ENCODE measurements around the gene SLC13A2. TPM values are rescaled to one million over a fixed set of nuclear protein-coding genes. Genes with fewer than 3 reads are reported as not detected.

The SLC13A2 gene
- total RNA-seq, 1 donor from 2014 or later: not detected

- intact Hi-C loops (cut with micrococcal nuclease): no loop called here
- no peaks in the 10 kb centered on the region for H3K4me1 Mint-ChIP-seq (ENCODE audit: low read depth)
- no peak overlapping the region for H3K4me3 Mint-ChIP-seq (ENCODE audit: low read depth)
- no peaks in the 10 kb centered on the region for H3K9me3 Mint-ChIP-seq
- H3K36me3 Mint-ChIP-seq (ENCODE audit: low read depth): no peaks in the 10 kb centered on the region
- no peak for DNase-seq (ENCODE audit: low spot score)
- H3K27me3 Mint-ChIP-seq (ENCODE audit: low read depth): peaks cover 3% of the 10 kb centered on the region
- H3K27ac Mint-ChIP-seq: no peak overlapping the region
These were observed 28.2 kb downstream of the SLC13A2 start for GRCh38 chr17:28501421-28502284.

DNA sequence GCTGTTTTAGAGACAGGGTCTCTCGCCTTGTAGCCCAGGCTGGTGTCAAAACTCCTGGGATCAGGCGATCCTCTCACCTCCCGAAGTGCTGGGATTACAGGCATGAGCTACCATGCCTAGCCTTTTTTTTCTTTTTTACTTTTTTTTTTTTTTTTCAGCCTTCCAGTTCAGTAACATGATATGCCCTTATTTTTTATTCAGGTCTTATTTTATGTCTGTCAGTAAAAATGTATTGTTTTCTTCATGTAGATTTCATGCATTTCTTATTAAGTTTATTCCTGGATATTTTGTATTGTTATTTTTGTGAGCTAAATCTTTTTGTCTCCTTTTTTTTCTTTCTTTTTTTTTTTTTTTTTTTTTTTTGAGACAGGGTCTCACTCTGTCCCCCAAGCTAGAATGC is 30.0 kb downstream of the SLC13A2 start:
- Mint-ChIP-seq H3K9me3 (no peaks in the 10 kb centered on the region), H3K4me3 (ENCODE audit: low read depth) (no peak overlapping the region), H3K27me3 (ENCODE audit: low read depth) (peaks cover 3% of the 10 kb centered on the region), H3K36me3 (ENCODE audit: low read depth) (no peaks in the 10 kb centered on the region), H3K4me1 (ENCODE audit: low read depth) (no peaks in the 10 kb centered on the region), H3K27ac (no peak overlapping the region)
- DNase-seq (ENCODE audit: low spot score): no peak
- intact Hi-C loops (cut with micrococcal nuclease): no loop called here

- Mint-ChIP-seq H3K27ac (no peak within 1 kb of the TSS), H3K4me3 (ENCODE audit: low read depth) (no peak within 1 kb of the TSS), H3K9me3 (no peaks in the 10 kb centered on the region), H3K27me3 (ENCODE audit: low read depth) (peaks cover 7% of the 10 kb centered on the region), H3K4me1 (ENCODE audit: low read depth) (no peaks in the 10 kb centered on the region), H3K36me3 (ENCODE audit: low read depth) (no peaks in the 10 kb centered on the region)
- DNase-seq (ENCODE audit: low spot score): no peak
- intact Hi-C loops (cut with micrococcal nuclease): no loop called here
These were observed 32.7 kb downstream of the SLC13A2 start, which contains the start of gene FOXN1 for GRCh38 chr17:28505986-28506665. Gene FOXN1 (plus strand): TSS chr17:28506348. CDS start chr17:28523970, 17,622 bp downstream.

- H3K27ac Mint-ChIP-seq: no peak overlapping the region
- no peaks in the 10 kb centered on the region for H3K4me1 Mint-ChIP-seq (ENCODE audit: low read depth)
- intact Hi-C loops (cut with micrococcal nuclease): no loop called here
- no peak for DNase-seq (ENCODE audit: low spot score)
- H3K4me3 Mint-ChIP-seq (ENCODE audit: low read depth): no peak overlapping the region
- no peaks in the 10 kb centered on the region for H3K9me3 Mint-ChIP-seq
- H3K27me3 Mint-ChIP-seq (ENCODE audit: low read depth): peaks cover 7% of the 10 kb centered on the region
- H3K36me3 Mint-ChIP-seq (ENCODE audit: low read depth): no peaks in the 10 kb centered on the region
These were observed 33.5 kb downstream of the SLC13A2 start for GRCh38 chr17:28506763-28507487.

- no peak overlapping the region for H3K4me3 Mint-ChIP-seq (ENCODE audit: low read depth)
- H3K4me1 Mint-ChIP-seq (ENCODE audit: low read depth): no peaks in the 10 kb centered on the region
- DNase-seq (ENCODE audit: low spot score): no peak
- no peaks in the 10 kb centered on the region for H3K9me3 Mint-ChIP-seq
- peaks cover 7% of the 10 kb centered on the region for H3K27me3 Mint-ChIP-seq (ENCODE audit: low read depth)
- H3K36me3 Mint-ChIP-seq (ENCODE audit: low read depth): no peaks in the 10 kb centered on the region
- H3K27ac Mint-ChIP-seq: no peak overlapping the region
- intact Hi-C loops (cut with micrococcal nuclease): no loop called here
These were observed 34.2 kb downstream of the SLC13A2 start for GRCh38 chr17:28507567-28508203.

GRCh38 chr17:28508211-28508724 is 34.8 kb downstream of the SLC13A2 start:
- Mint-ChIP-seq H3K4me1 (ENCODE audit: low read depth) (no peaks in the 10 kb centered on the region), H3K27ac (no peak overlapping the region), H3K9me3 (no peaks in the 10 kb centered on the region), H3K4me3 (ENCODE audit: low read depth) (no peak overlapping the region), H3K27me3 (ENCODE audit: low read depth) (peaks cover 7% of the 10 kb centered on the region), H3K36me3 (ENCODE audit: low read depth) (no peaks in the 10 kb centered on the region)
- intact Hi-C loops (cut with micrococcal nuclease): no loop called here
- DNase-seq (ENCODE audit: low spot score): no peak

DNA sequence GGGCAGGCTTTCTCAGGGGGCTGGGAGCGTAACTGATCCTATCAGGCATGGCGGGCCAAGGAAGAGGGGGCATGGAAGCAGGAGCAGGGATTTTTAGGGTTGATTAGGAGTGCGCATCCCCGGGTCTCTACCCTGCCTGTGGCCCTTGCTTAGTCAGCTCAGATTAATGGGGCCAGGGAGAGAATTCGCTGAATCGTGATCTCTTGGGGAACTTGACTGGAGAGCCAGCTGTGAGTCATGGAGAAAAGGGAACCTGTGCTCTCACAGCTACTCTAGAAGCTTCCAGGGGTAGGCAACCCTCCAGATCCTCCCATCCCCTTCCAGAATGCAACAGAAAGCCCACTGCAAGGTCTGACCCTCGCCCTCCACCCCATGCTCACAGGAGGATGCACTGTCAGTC is 36.3 kb downstream of the SLC13A2 start:
- no peaks in the 10 kb centered on the region for H3K4me1 Mint-ChIP-seq (ENCODE audit: low read depth)
- no peaks in the 10 kb centered on the region for H3K36me3 Mint-ChIP-seq (ENCODE audit: low read depth)
- H3K27me3 Mint-ChIP-seq (ENCODE audit: low read depth): peaks cover 6% of the 10 kb centered on the region
- H3K9me3 Mint-ChIP-seq: no peaks in the 10 kb centered on the region
- no peak overlapping the region for H3K4me3 Mint-ChIP-seq (ENCODE audit: low read depth)
- intact Hi-C loops (cut with micrococcal nuclease): no loop called here
- DNase-seq (ENCODE audit: low spot score): no peak
- H3K27ac Mint-ChIP-seq: no peak overlapping the region

GRCh38 chr17:28511858-28512461 is 38.5 kb downstream of the SLC13A2 start:
- H3K4me3 Mint-ChIP-seq (ENCODE audit: low read depth): no peak overlapping the region
- H3K27ac Mint-ChIP-seq: no peak overlapping the region
- peaks cover 4% of the 10 kb centered on the region for H3K9me3 Mint-ChIP-seq
- no peaks in the 10 kb centered on the region for H3K4me1 Mint-ChIP-seq (ENCODE audit: low read depth)
- no peaks in the 10 kb centered on the region for H3K36me3 Mint-ChIP-seq (ENCODE audit: low read depth)
- peaks cover 4% of the 10 kb centered on the region for H3K27me3 Mint-ChIP-seq (ENCODE audit: low read depth)
- intact Hi-C loops (cut with micrococcal nuclease): no loop called here
- DNase-seq (ENCODE audit: low spot score): no peak

DNA sequence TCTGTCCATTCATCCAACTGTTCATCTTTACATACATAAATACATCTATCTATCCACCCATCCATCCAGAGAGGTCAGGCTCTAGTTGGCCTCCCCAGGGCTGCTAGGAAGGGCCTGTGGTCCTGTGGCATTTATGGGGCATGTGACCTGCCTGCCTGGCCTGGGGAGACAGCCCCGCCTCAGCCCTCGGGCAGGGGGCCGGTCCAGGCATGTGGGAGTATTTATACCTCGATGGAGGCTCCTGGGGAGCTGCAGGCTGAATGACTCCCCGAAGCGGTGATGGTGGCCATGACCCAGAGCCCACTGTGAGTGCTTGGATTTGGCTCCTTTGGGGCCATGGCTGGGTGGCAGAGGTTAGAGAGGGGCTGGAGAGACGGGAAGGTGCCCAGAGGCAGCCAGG is 40.0 kb downstream of the SLC13A2 start:
- H3K9me3 Mint-ChIP-seq: peaks cover 4% of the 10 kb centered on the region
- H3K4me1 Mint-ChIP-seq (ENCODE audit: low read depth): no peaks in the 10 kb centered on the region
- no peak overlapping the region for H3K27ac Mint-ChIP-seq
- no peak overlapping the region for H3K4me3 Mint-ChIP-seq (ENCODE audit: low read depth)
- H3K36me3 Mint-ChIP-seq (ENCODE audit: low read depth): no peaks in the 10 kb centered on the region
- DNase-seq (ENCODE audit: low spot score): no peak
- peaks cover 5% of the 10 kb centered on the region for H3K27me3 Mint-ChIP-seq (ENCODE audit: low read depth)
- intact Hi-C loops (cut with micrococcal nuclease): no loop called here

DNA sequence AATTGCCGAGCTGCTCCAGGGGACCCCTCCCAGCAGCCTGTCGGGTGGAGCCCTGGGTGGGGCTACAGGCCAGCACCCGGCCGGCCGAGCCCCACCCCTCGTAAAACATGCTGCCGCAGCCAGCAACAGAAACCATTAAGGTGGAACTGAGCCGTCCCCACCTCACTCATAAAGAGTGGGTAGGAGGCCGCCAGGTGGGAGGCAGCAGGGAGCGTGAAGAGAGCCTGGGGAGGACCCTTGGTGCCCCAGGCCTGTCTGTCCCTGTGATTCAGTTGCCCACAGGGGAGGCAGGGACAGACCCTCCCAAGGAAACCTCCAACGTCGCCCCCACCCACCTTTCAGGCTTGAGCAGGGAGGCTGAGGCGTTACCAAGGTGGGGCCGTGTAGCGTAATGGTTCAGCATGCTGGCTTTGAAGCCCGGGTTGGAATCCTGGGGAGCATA is 41.1 kb downstream of the SLC13A2 start:
- peaks cover 4% of the 10 kb centered on the region for H3K9me3 Mint-ChIP-seq
- H3K27ac Mint-ChIP-seq: no peak overlapping the region
- H3K27me3 Mint-ChIP-seq (ENCODE audit: low read depth): peaks cover 6% of the 10 kb centered on the region
- no peak for DNase-seq (ENCODE audit: low spot score)
- no peaks in the 10 kb centered on the region for H3K4me1 Mint-ChIP-seq (ENCODE audit: low read depth)
- no peak overlapping the region for H3K4me3 Mint-ChIP-seq (ENCODE audit: low read depth)
- intact Hi-C loops (cut with micrococcal nuclease): no loop called here
- no peaks in the 10 kb centered on the region for H3K36me3 Mint-ChIP-seq (ENCODE audit: low read depth)

GRCh38 chr17:28515518-28515917 is 42.1 kb downstream of the SLC13A2 start:
- H3K27me3 Mint-ChIP-seq (ENCODE audit: low read depth): peaks cover 6% of the 10 kb centered on the region
- DNase-seq (ENCODE audit: low spot score): no peak
- peaks cover 4% of the 10 kb centered on the region for H3K9me3 Mint-ChIP-seq
- H3K4me3 Mint-ChIP-seq (ENCODE audit: low read depth): no peak overlapping the region
- H3K36me3 Mint-ChIP-seq (ENCODE audit: low read depth): no peaks in the 10 kb centered on the region
- no peaks in the 10 kb centered on the region for H3K4me1 Mint-ChIP-seq (ENCODE audit: low read depth)
- intact Hi-C loops (cut with micrococcal nuclease): no loop called here
- no peak overlapping the region for H3K27ac Mint-ChIP-seq

GRCh38 chr17:28518132-28518531 is 44.7 kb downstream of the SLC13A2 start:
- Mint-ChIP-seq H3K4me1 (ENCODE audit: low read depth) (no peaks in the 10 kb centered on the region), H3K36me3 (ENCODE audit: low read depth) (no peaks in the 10 kb centered on the region), H3K27ac (no peak overlapping the region), H3K4me3 (ENCODE audit: low read depth) (no peak overlapping the region), H3K27me3 (ENCODE audit: low read depth) (peaks cover 6% of the 10 kb centered on the region), H3K9me3 (peaks cover 4% of the 10 kb centered on the region)
- no peak for DNase-seq (ENCODE audit: low spot score)
- intact Hi-C loops (cut with micrococcal nuclease): no loop called here

Data from activated T-helper 2 cell treated with anti-CD3 and anti-CD28 coated beads, Interferon-gamma antibody, Interleukin-2, Interleukin-4, amounts not matched to agents 10 μg/mL and 5 μg/mL and 100 μg/mL, durations not matched to agents 14 hours and 24 hours and 36 hours (primary cell).